ENCODE measurements around the gene ESPL1.
"Not testable (repeated sequence)": the region's sequence is repeated elsewhere in the genome, so short reads cannot be mapped to it uniquely, and the experiment has no call there.

ESPL1 gene

DNA sequence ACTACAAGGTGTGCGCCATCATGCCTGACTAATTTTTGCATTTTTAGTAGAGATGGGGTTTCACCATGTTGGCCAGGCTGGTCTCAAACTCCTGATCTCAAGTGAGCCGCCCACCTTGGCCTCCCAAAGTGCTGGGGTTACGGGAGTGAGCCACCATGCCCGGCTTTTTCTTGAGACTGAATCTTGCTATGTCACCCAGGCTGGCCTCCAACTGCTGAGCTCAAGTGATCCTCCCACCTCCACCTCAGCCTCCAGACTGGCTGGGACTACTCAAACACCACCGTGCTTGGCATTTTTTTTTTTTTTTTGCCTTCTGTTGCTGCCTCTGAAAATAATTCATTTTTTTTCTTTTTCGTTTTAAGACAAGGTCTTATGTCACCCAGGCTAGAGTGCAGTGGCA is 8.2 kb upstream of the ESPL1 start:
- DNase-seq, result no peak

DNA sequence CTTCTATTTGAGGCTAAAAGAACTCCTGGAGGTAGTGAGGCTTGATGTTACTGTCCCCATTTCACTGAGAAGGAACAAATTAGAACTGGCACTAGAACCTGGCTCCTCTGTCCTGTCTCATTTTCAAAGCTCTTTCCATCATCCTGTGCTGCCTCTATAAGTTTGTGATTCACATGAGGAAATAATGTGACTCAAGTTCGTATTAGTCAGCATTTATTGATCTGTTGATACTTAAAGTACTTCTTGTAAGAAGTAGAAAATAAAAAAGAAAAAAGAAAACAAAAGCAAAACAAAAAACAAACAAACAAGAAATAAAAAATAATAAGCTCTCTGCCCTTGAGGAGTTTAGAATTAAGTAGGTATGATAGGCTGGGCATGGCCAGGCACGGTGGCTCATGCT is 2.3 kb upstream of the ESPL1 start:
- no peak for DNase-seq

- DNase-seq, result peak; percentile 80 to 86
Measured at GRCh38 chr12:53267306-53267998, 647 bp upstream of the ESPL1 start.

GRCh38 chr12:53268630-53269562 is 797 bp downstream of the ESPL1 start:
- no peak for DNase-seq

- no peak for DNase-seq
Measured at GRCh38 chr12:53274445-53274844, 6.3 kb downstream of the ESPL1 start.

DNA sequence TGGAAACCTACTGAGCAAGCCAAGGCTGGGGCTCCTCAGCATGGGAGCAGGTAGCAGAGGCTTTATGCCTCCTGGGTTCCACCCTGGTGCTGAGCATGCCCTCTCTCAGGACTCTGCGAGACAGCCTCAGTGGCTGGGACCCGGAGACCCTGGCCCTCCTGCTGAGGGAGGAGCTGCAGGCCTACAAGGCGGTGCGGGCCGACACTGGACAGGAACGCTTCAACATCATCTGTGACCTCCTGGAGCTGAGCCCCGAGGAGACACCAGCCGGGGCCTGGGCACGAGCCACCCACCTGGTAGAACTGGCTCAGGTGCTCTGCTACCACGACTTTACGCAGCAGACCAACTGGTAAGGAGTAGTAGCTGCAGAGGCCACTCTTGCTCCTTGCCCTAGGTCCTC is 8.4 kb downstream of the ESPL1 start:
- no peak for DNase-seq

DNA sequence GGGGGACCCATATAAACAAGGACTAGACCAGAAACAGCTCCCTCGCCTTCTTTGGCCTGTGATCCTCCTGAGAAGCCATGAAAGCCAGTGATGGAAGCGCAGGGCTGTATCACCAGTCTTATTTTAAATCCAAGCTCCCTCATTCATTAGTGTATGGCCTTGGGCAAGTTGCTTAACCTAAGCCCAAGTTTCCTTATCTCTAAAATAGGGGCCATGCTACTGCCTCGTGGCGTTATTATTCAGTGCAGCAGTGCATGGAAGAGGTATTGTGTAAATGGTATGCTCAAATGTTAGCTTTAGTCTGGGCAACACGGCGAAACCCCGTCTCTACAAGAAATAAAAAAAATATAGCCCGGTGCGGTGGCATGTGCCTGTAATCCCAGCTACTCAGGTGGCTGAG is 9.9 kb downstream of the ESPL1 start:
- DNase-seq, result no peak

GRCh38 chr12:53279283-53279869 is 11.3 kb downstream of the ESPL1 start:
- DNase-seq, result no peak

DNA sequence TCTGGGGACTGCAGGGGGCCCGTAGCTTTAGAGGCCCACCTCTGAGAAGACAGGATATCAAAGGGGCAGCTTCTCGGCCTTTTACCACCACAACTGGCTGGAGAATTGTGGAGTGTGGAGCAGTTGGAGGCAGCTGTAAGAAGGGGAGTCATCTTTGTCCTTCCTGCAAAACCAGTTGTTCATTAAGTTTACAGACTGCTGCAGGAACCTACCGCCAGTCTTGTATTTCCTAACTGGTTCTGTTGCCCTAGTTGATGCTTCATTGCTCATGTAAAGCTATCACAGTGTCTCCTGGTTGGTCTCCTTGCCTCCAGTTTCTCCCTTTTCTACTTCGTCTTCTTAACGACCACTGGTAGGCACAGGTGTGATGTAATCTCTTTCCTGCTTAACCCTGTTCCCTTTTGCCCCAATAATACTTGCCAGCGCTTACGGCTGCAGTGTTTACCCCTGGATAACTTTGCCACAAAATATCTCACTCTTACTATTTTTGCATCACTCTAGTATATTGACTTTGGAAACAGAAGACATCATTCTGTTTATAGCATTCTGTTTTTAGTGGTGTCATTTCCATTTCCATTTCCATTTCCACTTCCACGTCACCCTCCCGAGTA is 11.9 kb downstream of the ESPL1 start:
- DNase-seq, result no peak

- no peak for DNase-seq
Measured at GRCh38 chr12:53286448-53286847, 18.3 kb downstream of the ESPL1 start.

- peak; percentile 54 to 72 for DNase-seq
Measured at GRCh38 chr12:53287741-53288216, 19.7 kb downstream of the ESPL1 start.

GRCh38 chr12:53288322-53288721 is 20.2 kb downstream of the ESPL1 start:
- DNase-seq, result no peak

DNA sequence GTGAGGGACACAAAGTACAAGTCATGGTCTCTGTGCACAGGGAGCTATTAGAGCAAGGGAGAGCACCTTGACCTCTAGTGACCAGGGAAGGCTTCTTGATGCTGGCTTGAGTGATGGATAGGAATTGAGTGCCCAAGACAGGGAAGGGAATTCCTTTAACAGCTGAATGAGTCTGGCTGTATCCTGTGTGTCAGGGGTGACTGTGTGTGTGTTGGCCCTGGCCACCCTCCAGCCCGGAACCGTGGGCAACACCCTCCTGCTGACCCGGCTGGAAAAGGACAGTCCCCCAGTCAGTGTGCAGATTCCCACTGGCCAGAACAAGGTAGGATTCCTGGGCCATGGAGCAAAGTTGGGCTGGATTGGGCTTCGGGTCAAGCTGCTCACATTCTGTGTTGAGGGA is 21.8 kb downstream of the ESPL1 start:
- DNase-seq, result no peak

DNA sequence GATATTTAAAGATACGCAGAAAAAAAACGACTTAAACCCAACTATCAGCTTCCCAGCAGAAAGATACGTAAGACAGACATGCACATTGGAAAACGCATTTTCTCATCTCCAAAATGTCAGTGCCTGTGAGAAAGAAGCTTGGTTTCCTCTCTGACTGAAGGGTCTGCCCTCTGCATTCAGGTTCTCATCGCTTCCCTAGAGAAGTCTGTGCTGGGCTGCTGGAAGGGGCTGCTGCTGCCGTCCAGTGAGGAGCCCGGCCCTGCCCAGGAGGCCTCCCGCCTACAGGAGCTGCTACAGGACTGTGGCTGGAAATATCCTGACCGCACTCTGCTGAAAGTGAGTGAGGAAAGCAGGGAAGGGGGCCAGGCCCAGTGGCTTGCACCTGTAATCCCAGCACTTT is 22.6 kb downstream of the ESPL1 start:
- DNase-seq, result no peak

DNA sequence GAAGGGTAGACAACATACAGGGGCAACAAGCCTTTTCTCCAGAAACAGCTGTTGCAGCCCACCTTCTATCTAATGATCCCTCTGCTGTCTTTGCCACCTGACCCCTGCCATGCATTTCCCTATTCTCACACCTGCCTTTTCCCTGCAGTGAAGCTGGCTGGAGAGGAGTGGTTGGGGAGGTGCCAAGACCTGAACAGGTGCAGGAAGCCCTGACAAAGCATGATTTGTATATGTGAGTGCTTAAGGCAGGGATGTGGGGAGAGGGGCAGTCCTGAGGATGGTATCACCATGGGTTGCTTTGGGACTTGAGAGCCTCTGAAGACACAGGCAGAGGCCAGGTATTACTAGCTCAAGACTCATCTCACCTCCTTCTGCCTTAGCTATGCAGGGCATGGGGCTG is 24.3 kb downstream of the ESPL1 start:
- no peak for DNase-seq

- DNase-seq, result peak; percentile 79 to 87
Measured at GRCh38 chr12:53295070-53295890, 27.2 kb downstream of the ESPL1 start, which contains the start of gene PFDN5. Gene PFDN5 (plus strand): TSS chr12:53295542. CDS start chr12:53295568, 26 bp downstream.

DNA sequence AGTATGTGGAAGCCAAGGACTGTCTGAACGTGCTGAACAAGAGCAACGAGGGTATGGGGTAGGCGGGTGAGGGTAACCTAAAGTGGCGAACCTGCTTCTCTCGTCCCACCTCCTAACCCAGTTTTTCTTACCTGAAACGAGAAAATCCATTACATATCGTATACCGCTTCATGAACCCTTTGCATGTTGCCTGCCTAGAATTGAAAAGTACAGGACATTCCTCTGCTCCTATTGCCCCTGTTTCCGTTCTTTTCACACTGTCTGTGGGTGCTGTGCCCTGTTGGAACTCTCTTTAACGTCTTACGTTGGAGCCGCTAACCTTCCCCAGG is 27.8 kb downstream of the ESPL1 start:
- DNase-seq, result no peak

DNA sequence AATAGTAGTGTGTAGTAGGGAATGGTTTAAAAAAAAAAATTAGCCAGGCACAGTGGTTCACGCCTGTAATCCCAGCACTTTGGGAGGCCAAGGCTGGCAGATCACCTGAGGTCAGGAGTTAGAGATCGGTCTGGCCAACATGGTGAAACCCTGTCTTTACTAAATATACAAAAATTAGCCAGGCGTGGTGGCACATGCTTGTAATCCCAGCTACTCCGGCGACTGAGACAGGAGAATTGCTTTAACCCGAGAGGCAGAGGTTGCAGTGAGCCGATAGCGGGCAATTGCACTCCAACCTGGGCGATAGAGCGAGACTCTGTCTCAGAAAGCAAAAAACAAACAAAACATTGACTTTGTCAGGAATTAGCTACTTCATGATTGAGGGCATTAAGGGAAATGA is 29.0 kb downstream of the ESPL1 start:
- not testable (repeated sequence) for DNase-seq

DNA sequence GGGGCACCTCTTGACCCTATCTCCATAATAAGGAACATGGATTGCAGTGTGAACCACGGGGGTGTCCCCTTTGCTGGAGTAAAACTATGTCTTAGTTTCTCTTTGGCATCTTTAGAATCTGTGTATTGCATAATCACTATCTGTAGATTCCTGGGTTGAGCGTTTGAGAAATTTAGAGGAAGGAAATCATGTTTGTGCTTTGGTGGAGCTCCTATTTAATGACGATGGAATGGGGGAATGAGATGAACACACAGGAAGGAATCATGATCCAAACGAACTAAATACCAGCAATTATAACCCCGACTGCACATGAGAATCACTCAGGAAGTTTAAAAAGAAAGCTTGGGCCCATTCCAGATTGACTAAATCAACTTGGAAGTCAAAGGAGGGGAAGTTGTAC is 30.1 kb downstream of the ESPL1 start:
- peak; percentile 69 to 84 for DNase-seq

- DNase-seq, result peak; percentile 91 to 96
Measured at GRCh38 chr12:53299101-53299453, 31.0 kb downstream of the ESPL1 start.

DNA sequence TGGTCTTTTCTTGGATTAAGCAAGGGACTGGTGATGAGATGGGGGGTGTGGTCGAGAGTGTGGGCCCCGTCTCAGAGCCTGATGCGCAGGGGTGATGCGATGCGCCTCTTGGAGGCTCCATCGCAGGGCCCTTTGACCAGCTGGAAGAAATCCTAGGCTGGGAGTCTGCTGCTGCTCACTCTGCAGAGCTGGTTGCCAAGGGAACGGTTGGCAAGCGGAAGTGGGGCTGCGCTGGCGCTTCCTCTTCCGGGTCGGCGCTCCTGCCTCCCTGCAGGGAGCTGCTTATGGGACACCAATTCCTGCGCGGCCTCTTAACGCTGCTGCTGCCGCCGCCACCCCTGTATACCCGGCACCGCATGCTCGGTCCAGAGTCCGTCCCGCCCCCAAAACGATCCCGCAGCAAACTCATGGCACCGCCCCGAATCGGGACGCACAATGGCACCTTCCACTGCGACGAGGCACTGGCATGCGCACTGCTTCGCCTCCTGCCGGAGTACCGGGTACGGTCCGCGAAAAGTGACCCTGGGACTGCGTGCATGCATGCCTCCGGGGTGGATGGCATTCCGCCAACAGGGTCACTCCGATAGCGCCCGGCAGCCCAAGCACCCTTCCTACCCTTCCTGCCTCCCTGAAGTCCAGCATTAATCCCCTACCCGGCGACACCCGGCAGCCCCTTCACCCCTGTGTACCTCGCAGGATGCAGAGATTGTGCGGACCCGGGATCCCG is 31.5 kb downstream of the ESPL1 start, which contains the start of gene MYG1:
TSS of gene MYG1 (plus strand) at position 242 of the 727 bp plus-strand sequence. CDS start at position 285, 43 bp downstream.
- peak; percentile 84 to 89 for DNase-seq

Measured in inflammatory macrophage (primary cell).